Astrocyte (in vitro differentiated cells and primary cell): ENCODE measurements around the gene SURF4.

ENCODE experiments used
- CTCF ChIP-seq: IDR thresholded peaks from 2 replicates; pipeline ENCODE4 v1.5.1; 2011; ENCODE audit warnings: low read depth, mild to moderate bottlenecking, inconsistent platforms, low read length, moderate library complexity; ENCODE audit not compliant: insufficient read depth
- EZH2 ChIP-seq: IDR thresholded peaks from 2 replicates; pipeline ENCODE4 v1.6.1; 2012; ENCODE audit warnings: mild to moderate bottlenecking, low read length, inconsistent platforms; ENCODE audit not compliant: insufficient read depth

GRCh38 chr9:133371261-133371711 is 4.6 kb downstream of the SURF4 start:
- TF ChIP-seq CTCF (no peak), EZH2 (no peak)
